HEK293 (cell line): ENCODE data around the gene ZNF521.

Source experiments
- EGR2 ChIP-seq: fragments of 450-650 bp; formaldehyde crosslinking; IDR thresholded peaks from 2 replicates; pipeline ENCODE4 v1.5.1; 2016; ENCODE audit warnings: low read depth, missing biosample characterization, missing genetic modification characterization
- INSM2 ChIP-seq: fragments of 450-650 bp; formaldehyde crosslinking; IDR thresholded peaks from 2 replicates; pipeline ENCODE4 v1.5.1; 2016; ENCODE audit warnings: missing biosample characterization, missing genetic modification characterization
- KLF17 ChIP-seq: fragments of 450-650 bp; formaldehyde crosslinking; IDR thresholded peaks from 2 replicates; pipeline ENCODE4 v1.5.1; 2016; ENCODE audit warnings: missing biosample characterization, missing genetic modification characterization
- KLF7 ChIP-seq: fragments of 450-650 bp; formaldehyde crosslinking; IDR thresholded peaks from 2 replicates; pipeline ENCODE4 v1.5.1; 2016; ENCODE audit warnings: missing biosample characterization, missing genetic modification characterization, borderline replicate concordance
- SP7 ChIP-seq: fragments of 450-650 bp; formaldehyde crosslinking; IDR thresholded peaks from 2 replicates; pipeline ENCODE4 v1.5.1; 2016; ENCODE audit warnings: missing biosample characterization, missing genetic modification characterization
- TSHZ1 ChIP-seq: fragments of 450-650 bp; formaldehyde crosslinking; IDR thresholded peaks from 2 replicates; pipeline ENCODE4 v1.5.1; 2016; ENCODE audit warnings: missing biosample characterization, missing genetic modification characterization, borderline replicate concordance
- ZBTB8A ChIP-seq: fragments of 450-650 bp; formaldehyde crosslinking; IDR thresholded peaks from 2 replicates; pipeline ENCODE4 v1.5.1; 2016; ENCODE audit warnings: missing biosample characterization, missing genetic modification characterization
- ZEB2 ChIP-seq: fragments of 450-650 bp; formaldehyde crosslinking; IDR thresholded peaks from 2 replicates; pipeline ENCODE4 v1.5.1; 2016; ENCODE audit warnings: missing biosample characterization, missing genetic modification characterization
- ZFHX2 ChIP-seq: fragments of 450-650 bp; formaldehyde crosslinking; conservative IDR thresholded peaks from 2 replicates; pipeline ENCODE4 v1.5.1; 2016; ENCODE audit warnings: missing biosample characterization, missing genetic modification characterization
- ZNF138 ChIP-seq: fragments of 450-650 bp; formaldehyde crosslinking; IDR thresholded peaks from 2 replicates; pipeline ENCODE4 v1.5.1; 2016; ENCODE audit warnings: missing biosample characterization, missing genetic modification characterization, borderline replicate concordance
- ZNF19 ChIP-seq: fragments of 450-650 bp; formaldehyde crosslinking; IDR thresholded peaks from 2 replicates; pipeline ENCODE4; 2016; ENCODE audit warnings: missing biosample characterization, missing genetic modification characterization, low read depth
- ZNF274 ChIP-seq, 2 experiments: fragments of 200-500 bp in 1 of 2; fragments of 450-650 bp in 1 of 2; sonication (Bioruptor generic) in 1 of 2; formaldehyde crosslinking in 1 of 2; IDR thresholded peaks; 2 replicates each; pipeline versions ENCODE4 v1.5.1 to v1.6.1; 2014 to 2016; ENCODE audit warnings: borderline replicate concordance in 1 of 2, inconsistent platforms in 1 of 2, low read length in 1 of 2, missing biosample characterization in 1 of 2, missing genetic modification characterization in 1 of 2
- ZNF292 ChIP-seq: fragments of 450-650 bp; formaldehyde crosslinking; IDR thresholded peaks from 2 replicates; pipeline ENCODE4 v1.5.1; 2016; ENCODE audit warnings: low read depth, missing biosample characterization, missing genetic modification characterization, borderline replicate concordance
- ZNF311 ChIP-seq: fragments of 450-650 bp; formaldehyde crosslinking; IDR thresholded peaks from 2 replicates; pipeline ENCODE4 v1.5.1; 2017; ENCODE audit warnings: missing biosample characterization, missing genetic modification characterization, borderline replicate concordance
- ZNF354C ChIP-seq: fragments of 450-650 bp; formaldehyde crosslinking; IDR thresholded peaks from 2 replicates; pipeline ENCODE4 v1.5.1; 2016; ENCODE audit warnings: missing biosample characterization, missing genetic modification characterization, low read depth, borderline replicate concordance
- ZNF366 ChIP-seq: fragments of 450-650 bp; formaldehyde crosslinking; conservative IDR thresholded peaks from 2 replicates; pipeline ENCODE4 v1.5.1; 2016; ENCODE audit warnings: missing biosample characterization, missing genetic modification characterization
- ZNF37A ChIP-seq: fragments of 450-650 bp; IDR thresholded peaks from 2 replicates; pipeline ENCODE4 v1.5.1; 2018; ENCODE audit warnings: missing biosample characterization, missing genetic modification characterization
- ZNF404 ChIP-seq: fragments of 450-650 bp; formaldehyde crosslinking; IDR thresholded peaks from 2 replicates; pipeline ENCODE4 v1.5.1; 2017; ENCODE audit warnings: missing biosample characterization, missing genetic modification characterization
- ZNF514 ChIP-seq: fragments of 450-650 bp; formaldehyde crosslinking; IDR thresholded peaks from 2 replicates; pipeline ENCODE4 v1.5.1; 2016; ENCODE audit warnings: missing biosample characterization, missing genetic modification characterization
- ZNF548 ChIP-seq: fragments of 450-650 bp; formaldehyde crosslinking; IDR thresholded peaks from 2 replicates; pipeline ENCODE4 v1.5.1; 2016; ENCODE audit warnings: missing biosample characterization, missing genetic modification characterization
- ZNF560 ChIP-seq: fragments of 450-650 bp; formaldehyde crosslinking; IDR thresholded peaks from 2 replicates; pipeline ENCODE4 v1.5.1; 2017; ENCODE audit warnings: missing biosample characterization, missing genetic modification characterization, borderline replicate concordance
- ZNF596 ChIP-seq: fragments of 450-650 bp; IDR thresholded peaks from 2 replicates; pipeline ENCODE4 v1.5.0; 2018; ENCODE audit warnings: missing biosample characterization, mild to moderate bottlenecking, missing genetic modification characterization, moderate library complexity
- ZNF624 ChIP-seq: fragments of 450-650 bp; formaldehyde crosslinking; IDR thresholded peaks from 2 replicates; pipeline ENCODE4 v1.5.1; 2017; ENCODE audit warnings: missing biosample characterization, missing genetic modification characterization
- ZNF639 ChIP-seq: fragments of 450-650 bp; formaldehyde crosslinking; IDR thresholded peaks from 2 replicates; pipeline ENCODE4 v1.5.1; 2016; ENCODE audit warnings: missing biosample characterization, missing genetic modification characterization
- ZNF658 ChIP-seq: fragments of 450-650 bp; formaldehyde crosslinking; IDR thresholded peaks from 2 replicates; pipeline ENCODE4; 2016; ENCODE audit warnings: missing biosample characterization, missing genetic modification characterization
- ZNF704 ChIP-seq: fragments of 450-650 bp; formaldehyde crosslinking; IDR thresholded peaks from 2 replicates; pipeline ENCODE4 v1.5.1; 2016; ENCODE audit warnings: missing biosample characterization, missing genetic modification characterization
- ZNF747 ChIP-seq: fragments of 450-650 bp; formaldehyde crosslinking; IDR thresholded peaks from 2 replicates; pipeline ENCODE4 v1.5.1; 2016; ENCODE audit warnings: missing biosample characterization, missing genetic modification characterization
- ZNF791 ChIP-seq: fragments of 450-650 bp; formaldehyde crosslinking; IDR thresholded peaks from 2 replicates; pipeline ENCODE4 v1.5.1; 2016; ENCODE audit warnings: missing biosample characterization, missing genetic modification characterization
- ZSCAN18 ChIP-seq: fragments of 450-650 bp; formaldehyde crosslinking; IDR thresholded peaks from 2 replicates; pipeline ENCODE4 v1.5.1; 2016; ENCODE audit warnings: missing biosample characterization, missing genetic modification characterization

ZNF521 gene

GRCh38 chr18:25350489-25351251 lies 1.3 kb downstream of the ZNF521 start (continued):
- TF ChIP-seq INSM2 (tag by site-specific recombination) (no peak), TSHZ1 (tag by site-specific recombination) (peak; percentile 43; the same call in 1 of the 2 replicates), ZNF747 (tag by site-specific recombination) (no peak), ZNF37A (tag by site-specific recombination) (no peak), ZNF354C (no peak), ZNF658 (tag by site-specific recombination) (no peak), ZNF366 (tag by site-specific recombination) (peak; percentile 82), EGR2 (tag by site-specific recombination) (peak; percentile 90), ZNF274 (IDR thresholded peaks at IDR 0.05; ENCODE audit: low read length) (no peak), ZNF274 (tag by site-specific recombination; IDR thresholded peaks at IDR 0.05; ENCODE audit: borderline replicate concordance) (no peak), ZFHX2 (tag by site-specific recombination) (peak; percentile 94), ZSCAN18 (tag by site-specific recombination) (no peak), ZNF704 (tag by site-specific recombination) (no peak), ZNF639 (tag by site-specific recombination) (0 out of 2 replicates have a peak, but pooled peaks have one; percentile 37), SP7 (peak; percentile 48), ZNF560 (tag by site-specific recombination) (no peak), ZNF596 (tag by site-specific recombination) (no peak), ZNF311 (tag by site-specific recombination) (no peak), ZNF791 (no peak), ZNF138 (no peak), ZNF514 (no peak), ZNF404 (no peak), ZNF292 (tag by site-specific recombination) (no peak), ZNF19 (tag by site-specific recombination) (no peak), KLF7 (tag by site-specific recombination) (peak; percentile 66; the same call in 1 of the 2 replicates), ZBTB8A (peak; percentile 72), ZNF624 (tag by site-specific recombination) (no peak), ZEB2 (peak; percentile 66), KLF17 (tag by site-specific recombination) (no peak; the same call in 1 of the 2 replicates), ZNF548 (no peak)
